PC-3 (cell line): ENCODE results near the gene ADAMTS4. TPM values are rescaled to one million over a fixed set of nuclear protein-coding genes. Genes with fewer than 3 reads are reported as not detected.

Source experiments
- ATAC-seq: fragments of 200-7000 bp; cut with Tn5 transposase; 2 replicates; pipeline ENCODE4 v1.9.1; 2020; ENCODE audit warnings: mild to moderate bottlenecking, moderate library complexity
- BruUV-seq: library from RNA; stranded (reverse); fragments of 400-500 nt; replicated peaks from 2 replicates; lab custom pipeline; 2021; lab: Mats Ljungman, UMichigan
- CTCF ChIA-PET: fragments of 300-600 bp; sonication (Branson Sonifier 250); formaldehyde crosslinking; loops from one replicate; lab custom pipeline; 2022; ENCODE audit warnings: antibody characterized with exemption; lab: Charles Lee
- POLR2A ChIA-PET: fragments of 300-600 bp; sonication (Branson Sonifier 250); formaldehyde crosslinking; loops from one replicate; lab custom pipeline; 2022; ENCODE audit warnings: antibody characterized with exemption; ENCODE audit not compliant: unreplicated experiment; lab: Charles Lee
- DNase-seq: peaks from one replicate; pipeline ENCODE4 v3.0.0-alpha.2; 2015
- H2AFZ ChIP-seq: fragments of 300-600 bp; sonication (generic); 2 replicates; pipeline ENCODE4 v1.6.0; 2016; ENCODE audit warnings: antibody characterized with exemption, low read length
- H3F3A ChIP-seq: fragments of 300-600 bp; sonication (generic); one replicate; pipeline ENCODE4 v1.6.0; 2017; ENCODE audit warnings: antibody characterized with exemption, low read length, control low read depth, mild to moderate bottlenecking; ENCODE audit not compliant: unreplicated experiment
- H3K27ac ChIP-seq: fragments of 300-600 bp; sonication (generic); 2 replicates; pipeline ENCODE4 v1.5.1; 2016; ENCODE audit warnings: mild to moderate bottlenecking, low read length
- H3K27me3 ChIP-seq: fragments of 300-600 bp; sonication (generic); 2 replicates; pipeline ENCODE4 v1.6.1; 2016; ENCODE audit warnings: low read length, mixed read lengths
- H3K36me3 ChIP-seq: fragments of 300-600 bp; sonication (generic); 2 replicates; pipeline ENCODE4 v1.6.1; 2016; ENCODE audit warnings: low read depth, mixed run types, low read length, mixed read lengths
- H3K4me1 ChIP-seq: fragments of 300-600 bp; sonication (generic); 2 replicates; pipeline ENCODE4 v1.5.1; 2016; ENCODE audit warnings: low read length; ENCODE audit not compliant: insufficient read depth
- H3K4me2 ChIP-seq: fragments of 300-600 bp; sonication (generic); 2 replicates; pipeline ENCODE4 v1.6.0; 2016; ENCODE audit warnings: low read length
- H3K4me3 ChIP-seq: fragments of 300-600 bp; sonication (generic); 2 replicates; pipeline ENCODE4 v1.5.1; 2016; ENCODE audit warnings: mild to moderate bottlenecking, low read length, mixed read lengths
- H3K79me2 ChIP-seq: fragments of 300-600 bp; sonication (generic); 2 replicates; pipeline ENCODE4 v1.6.1; 2017; ENCODE audit warnings: low read length, mixed read lengths
- H3K9ac ChIP-seq: fragments of 300-600 bp; sonication (generic); 2 replicates; pipeline ENCODE4 v1.6.0; 2016; ENCODE audit warnings: mild to moderate bottlenecking, low read length
- H3K9me2 ChIP-seq: fragments of 300-600 bp; sonication (generic); replicated peaks from 2 replicates; pipeline ENCODE4 v1.6.1; 2016; ENCODE audit warnings: mixed run types, low read length, mixed read lengths
- H3K9me3 ChIP-seq: fragments of 300-600 bp; sonication (generic); 2 replicates; pipeline ENCODE4 v1.6.1; 2016; ENCODE audit warnings: low read length, mixed read lengths
- H4K20me1 ChIP-seq: fragments of 300-600 bp; sonication (generic); 2 replicates; pipeline ENCODE4 v1.6.1; 2016; ENCODE audit warnings: low read length, mixed read lengths
- CTCF ChIP-seq: fragments of 300-600 bp; sonication (generic); conservative IDR thresholded peaks from 2 replicates; pipeline ENCODE4 v1.5.1; 2017; ENCODE audit warnings: antibody characterized with exemption, low read depth, mild to moderate bottlenecking, low read length
- EZH2 ChIP-seq: fragments of 300-600 bp; sonication (generic); IDR thresholded peaks from one replicate; pipeline ENCODE4 v1.6.1; 2017; ENCODE audit warnings: antibody characterized with exemption, mild to moderate bottlenecking, low read length; ENCODE audit not compliant: unreplicated experiment
- EZH2phosphoT487 ChIP-seq: fragments of 300-600 bp; sonication (generic); IDR thresholded peaks from 2 replicates; pipeline ENCODE4 v1.6.1; 2018; ENCODE audit warnings: mild to moderate bottlenecking, antibody characterized with exemption, low read length, borderline replicate concordance
- intact Hi-C: fragments of 100-400 bp; cut with micrococcal nuclease; formaldehyde crosslinking; loops from 2 replicates; pipeline ENCODE4 v1.9.0; 2023
- total RNA-seq: library from RNA; depleted of rRNA; stranded (reverse); fragments of >200 nt; gene quantifications from 2 replicates; pipeline ENCODE4 v1.2.3, GENCODE V29; 2014

ADAMTS4 gene
- total RNA-seq, 1 experiment from 2014 or later = not detected

GRCh38 chr1:161187311-161187710, 11.5 kb downstream of the ADAMTS4 start:
- Histone ChIP-seq H3K4me3 (no peak overlapping the region), H3K9me2 (no peaks in the 10 kb centered on the region), H3K4me1 (peaks cover 8% of the 10 kb centered on the region), H3K9me3 (no peaks in the 10 kb centered on the region), H3K27me3 (no peaks in the 10 kb centered on the region), H3K79me2 (no peaks in the 10 kb centered on the region), H3K27ac (no peak overlapping the region), H4K20me1 (no peaks in the 10 kb centered on the region), H3K36me3 (no peaks in the 10 kb centered on the region), H3F3A (no peaks in the 10 kb centered on the region), H3K4me2 (no peak overlapping the region), H3K9ac (no peak overlapping the region), H2AFZ (no peak overlapping the region)
- CTCF ChIA-PET = no interaction called here
- ATAC-seq (no peak), DNase-seq (no peak)
- no TSS peak for BruUV-seq
- POLR2A ChIA-PET = no interaction called here
- intact Hi-C loops = loop anchor here (10.0 kb wide), 1 partner anchor 557 kb away; the partner anchor contains the start of gene DUSP12
- TF ChIP-seq CTCF (no peak), EZH2phosphoT487 (no peak), EZH2 (no peak)

GRCh38 chr1:161185732-161186311, 13.0 kb downstream of the ADAMTS4 start:
- Histone ChIP-seq H3K79me2 (no peaks in the 10 kb centered on the region), H4K20me1 (no peaks in the 10 kb centered on the region), H3K9me2 (no peaks in the 10 kb centered on the region), H3K9ac (no peak overlapping the region), H3K27ac (no peak overlapping the region), H3K4me1 (peaks cover 15% of the 10 kb centered on the region), H3F3A (no peaks in the 10 kb centered on the region), H3K36me3 (no peaks in the 10 kb centered on the region), H2AFZ (no peak overlapping the region), H3K9me3 (no peaks in the 10 kb centered on the region), H3K4me3 (no peak overlapping the region), H3K4me2 (no peak overlapping the region), H3K27me3 (no peaks in the 10 kb centered on the region)
- ATAC-seq (no peak), DNase-seq (no peak)
- ChIA-PET POLR2A (interaction anchor here (0.6 kb wide), 1 partner anchor 33 kb away, joined by 6 read pairs; no protein-coding TSS in a partner anchor), CTCF (no interaction called here)
- no peak for TF ChIP-seq EZH2
- no peak for TF ChIP-seq CTCF
- TF ChIP-seq EZH2phosphoT487 = no peak
- intact Hi-C loops = loop anchor here (10.0 kb wide), 1 partner anchor 559 kb away; the partner anchor contains the start of gene DUSP12
- no TSS peak for BruUV-seq

- Histone ChIP-seq H3K9ac (no peak overlapping the region), H3K27ac (no peak overlapping the region), H3F3A (no peaks in the 10 kb centered on the region), H2AFZ (no peak overlapping the region), H3K4me1 (peaks cover 15% of the 10 kb centered on the region), H3K36me3 (no peaks in the 10 kb centered on the region), H3K79me2 (no peaks in the 10 kb centered on the region), H3K9me3 (no peaks in the 10 kb centered on the region), H3K4me2 (no peak overlapping the region), H4K20me1 (no peaks in the 10 kb centered on the region), H3K4me3 (no peak overlapping the region), H3K9me2 (no peaks in the 10 kb centered on the region), H3K27me3 (no peaks in the 10 kb centered on the region)
- ChIA-PET POLR2A (interaction anchor here (0.6 kb wide), 1 partner anchor 32 kb away, joined by 6 read pairs; no protein-coding TSS in a partner anchor), CTCF (no interaction called here)
- intact Hi-C loops = loop anchor here (10.0 kb wide), 1 partner anchor 560 kb away; the partner anchor contains the start of gene DUSP12
- no peak for ATAC-seq
- BruUV-seq = no TSS peak
- no peak for DNase-seq
- TF ChIP-seq CTCF (no peak), EZH2phosphoT487 (no peak), EZH2 (no peak)
Measured at GRCh38 chr1:161185282-161185682, 13.6 kb downstream of the ADAMTS4 start.
